MM.1S (cell line): ENCODE measurements around the gene FXYD3.

Source experiments
- DNase-seq: peaks from one replicate; pipeline ENCODE4 v3.0.0-alpha.2; 2015
- H2AFZ ChIP-seq: fragments of 300-600 bp; sonication (generic); 2 replicates; pipeline ENCODE4 v1.6.0; 2016; ENCODE audit warnings: antibody characterized with exemption, low read length
- H3F3A ChIP-seq: fragments of 300-600 bp; sonication (generic); 2 replicates; pipeline ENCODE4 v1.6.1; 2016; ENCODE audit warnings: mild to moderate bottlenecking, antibody characterized with exemption, low read length, moderate library complexity, mixed read lengths; ENCODE audit not compliant: insufficient read depth
- H3K27ac ChIP-seq: fragments of 300-600 bp; sonication (generic); 2 replicates; pipeline ENCODE4 v1.5.1; 2016; ENCODE audit warnings: mild to moderate bottlenecking, low read length
- H3K27me3 ChIP-seq: fragments of 300-600 bp; sonication (generic); replicated peaks from 2 replicates; pipeline ENCODE4 v1.6.0; 2016; ENCODE audit warnings: low read length; ENCODE audit not compliant: insufficient read depth
- H3K36me3 ChIP-seq: fragments of 300-600 bp; sonication (generic); replicated peaks from 2 replicates; pipeline ENCODE4 v1.6.1; 2016; ENCODE audit warnings: mild to moderate bottlenecking, low read length, mixed read lengths; ENCODE audit not compliant: insufficient read depth
- H3K4me1 ChIP-seq: fragments of 300-600 bp; sonication (generic); 2 replicates; pipeline ENCODE4 v1.6.1; 2016; ENCODE audit warnings: low read length, mixed read lengths
- H3K4me2 ChIP-seq: fragments of 300-600 bp; sonication (generic); 2 replicates; pipeline ENCODE4 v1.6.0; 2016; ENCODE audit warnings: low read depth, low read length
- H3K4me3 ChIP-seq: fragments of 300-600 bp; sonication (generic); 2 replicates; pipeline ENCODE4 v1.5.1; 2016; ENCODE audit warnings: low read length, mixed read lengths
- H3K79me2 ChIP-seq: fragments of 300-600 bp; sonication (generic); 2 replicates; pipeline ENCODE4 v1.6.1; 2016; ENCODE audit warnings: mixed run types, low read length, mixed read lengths
- H3K9ac ChIP-seq: fragments of 300-600 bp; sonication (generic); 2 replicates; pipeline ENCODE4 v1.6.1; 2016; ENCODE audit warnings: low read length, mixed read lengths
- H3K9me2 ChIP-seq: fragments of 300-600 bp; sonication (generic); replicated peaks from 2 replicates; pipeline ENCODE4 v1.6.1; 2016; ENCODE audit warnings: mild to moderate bottlenecking, low read length, mixed read lengths; ENCODE audit not compliant: insufficient read depth
- H3K9me3 ChIP-seq: fragments of 300-600 bp; sonication (generic); replicated peaks from 2 replicates; pipeline ENCODE4 v1.6.1; 2016; ENCODE audit warnings: mild to moderate bottlenecking, low read length, mixed read lengths; ENCODE audit not compliant: insufficient read depth
- H4K20me1 ChIP-seq: fragments of 300-600 bp; sonication (generic); 2 replicates; pipeline ENCODE4 v1.6.1; 2016; ENCODE audit warnings: mild to moderate bottlenecking, low read length, moderate library complexity, mixed read lengths; ENCODE audit not compliant: insufficient read depth
- CTCF ChIP-seq: fragments of 300-600 bp; sonication (generic); IDR thresholded peaks from 2 replicates; pipeline ENCODE4 v1.5.1; 2016; ENCODE audit warnings: antibody characterized with exemption, low read length, mixed read lengths
- EZH2 ChIP-seq: fragments of 300-600 bp; sonication (generic); optimal IDR thresholded peaks from 2 replicates; pipeline ENCODE3; 2017; ENCODE audit warnings: low read depth, mild to moderate bottlenecking, antibody characterized with exemption, low read length, mixed read lengths
- EZH2phosphoT487 ChIP-seq: fragments of 300-600 bp; sonication (generic); IDR thresholded peaks from 2 replicates; pipeline ENCODE4 v1.6.1; 2018; ENCODE audit warnings: antibody characterized with exemption, low read length

FXYD3 gene

GRCh38 chr19:35120492-35120891, 4.9 kb downstream of the FXYD3 start:
- Histone ChIP-seq H3K27me3 (peaks cover 73% of the 10 kb centered on the region), H3K9ac (no peak overlapping the region), H3K36me3 (no peaks in the 10 kb centered on the region), H3K27ac (no peak overlapping the region), H3K4me2 (no peak overlapping the region), H2AFZ (no peak overlapping the region), H3K9me3 (no peaks in the 10 kb centered on the region), H3F3A (no peaks in the 10 kb centered on the region), H3K79me2 (no peaks in the 10 kb centered on the region), H4K20me1 (no peaks in the 10 kb centered on the region), H3K9me2 (no peaks in the 10 kb centered on the region), H3K4me1 (peaks cover 7% of the 10 kb centered on the region), H3K4me3 (no peak overlapping the region)
- TF ChIP-seq EZH2 (no peak), EZH2phosphoT487 (no peak)
- no peak for DNase-seq

GRCh38 chr19:35120898-35121297, 5.3 kb downstream of the FXYD3 start:
- H3K36me3 ChIP-seq = no peaks in the 10 kb centered on the region
- H3K27ac ChIP-seq = no peak overlapping the region
- no peak overlapping the region for H3K4me2 ChIP-seq
- H2AFZ ChIP-seq = no peak overlapping the region
- H3K9me2 ChIP-seq = no peaks in the 10 kb centered on the region
- no peaks in the 10 kb centered on the region for H3K79me2 ChIP-seq
- peaks cover 7% of the 10 kb centered on the region for H3K4me1 ChIP-seq
- no peak for TF ChIP-seq EZH2
- TF ChIP-seq CTCF = no peak
- TF ChIP-seq EZH2phosphoT487 = no peak
- H3F3A ChIP-seq = no peaks in the 10 kb centered on the region
- DNase-seq = no peak
- H3K4me3 ChIP-seq = no peak overlapping the region
- H3K9ac ChIP-seq = no peak overlapping the region
- peaks cover 69% of the 10 kb centered on the region for H3K27me3 ChIP-seq
- H4K20me1 ChIP-seq = no peaks in the 10 kb centered on the region
- no peaks in the 10 kb centered on the region for H3K9me3 ChIP-seq

- TF ChIP-seq EZH2phosphoT487 (no peak), CTCF (no peak), EZH2 (no peak)
- no peaks in the 10 kb centered on the region for H3F3A ChIP-seq
- H3K36me3 ChIP-seq = no peaks in the 10 kb centered on the region
- H3K9me2 ChIP-seq = no peaks in the 10 kb centered on the region
- no peaks in the 10 kb centered on the region for H3K9me3 ChIP-seq
- H2AFZ ChIP-seq = no peak overlapping the region
- H3K27ac ChIP-seq = no peak overlapping the region
- H3K9ac ChIP-seq = no peak overlapping the region
- peaks cover 7% of the 10 kb centered on the region for H3K4me1 ChIP-seq
- H3K4me3 ChIP-seq = no peak overlapping the region
- no peak for DNase-seq
- no peaks in the 10 kb centered on the region for H3K79me2 ChIP-seq
- H4K20me1 ChIP-seq = no peaks in the 10 kb centered on the region
- peaks cover 53% of the 10 kb centered on the region for H3K27me3 ChIP-seq
- H3K4me2 ChIP-seq = no peak overlapping the region
These were observed 7.3 kb downstream of the FXYD3 start for GRCh38 chr19:35122687-35123551.

- Histone ChIP-seq H4K20me1 (no peaks in the 10 kb centered on the region), H3K27me3 (peaks cover 60% of the 10 kb centered on the region), H2AFZ (no peak overlapping the region), H3K79me2 (no peaks in the 10 kb centered on the region), H3K9me3 (no peaks in the 10 kb centered on the region), H3K4me2 (no peak overlapping the region), H3K36me3 (no peaks in the 10 kb centered on the region), H3K9me2 (no peaks in the 10 kb centered on the region), H3K9ac (no peak overlapping the region), H3F3A (no peaks in the 10 kb centered on the region), H3K4me1 (peaks cover 7% of the 10 kb centered on the region), H3K27ac (no peak overlapping the region), H3K4me3 (no peak overlapping the region)
- DNase-seq = no peak
- TF ChIP-seq CTCF (no peak), EZH2phosphoT487 (no peak), EZH2 (no peak)
These were observed 8.0 kb downstream of the FXYD3 start for GRCh38 chr19:35123573-35123972.
